ENCODE measurements around the gene PTGIS. TPM values are rescaled to one million over a fixed set of nuclear protein-coding genes. Genes with fewer than 3 reads are reported as not detected.

PTGIS gene
- total RNA-seq, 2 experiments from 2014 or later: 0.04 to 0.08 TPM

DNA sequence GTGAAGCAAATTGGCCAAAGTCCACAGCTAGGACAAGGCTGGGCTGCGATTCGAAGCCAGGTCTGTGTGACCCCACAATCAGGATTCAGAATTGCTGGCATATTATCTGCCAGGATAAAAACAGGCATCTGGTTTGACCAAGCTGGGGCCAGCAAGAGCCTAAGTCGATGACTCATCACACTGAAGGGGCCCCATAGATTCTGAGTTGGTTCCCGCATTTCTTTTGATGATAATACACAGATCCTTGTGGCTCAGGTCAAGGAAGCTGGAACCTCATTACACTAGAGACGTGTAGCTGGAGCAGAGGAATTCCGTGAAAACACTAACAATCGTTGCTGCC lies 92.0 kb downstream of the PTGIS start:
- no peaks in the 10 kb centered on the region for H3K9me3 Mint-ChIP-seq
- H3K36me3 Mint-ChIP-seq: no peaks in the 10 kb centered on the region
- no peak for DNase-seq
- H3K27ac Mint-ChIP-seq: no peak overlapping the region
- H3K27me3 Mint-ChIP-seq: peaks cover 37% of the 10 kb centered on the region
- no peaks in the 10 kb centered on the region for H3K4me1 Mint-ChIP-seq
- no peak overlapping the region for H3K4me3 Mint-ChIP-seq

DNA sequence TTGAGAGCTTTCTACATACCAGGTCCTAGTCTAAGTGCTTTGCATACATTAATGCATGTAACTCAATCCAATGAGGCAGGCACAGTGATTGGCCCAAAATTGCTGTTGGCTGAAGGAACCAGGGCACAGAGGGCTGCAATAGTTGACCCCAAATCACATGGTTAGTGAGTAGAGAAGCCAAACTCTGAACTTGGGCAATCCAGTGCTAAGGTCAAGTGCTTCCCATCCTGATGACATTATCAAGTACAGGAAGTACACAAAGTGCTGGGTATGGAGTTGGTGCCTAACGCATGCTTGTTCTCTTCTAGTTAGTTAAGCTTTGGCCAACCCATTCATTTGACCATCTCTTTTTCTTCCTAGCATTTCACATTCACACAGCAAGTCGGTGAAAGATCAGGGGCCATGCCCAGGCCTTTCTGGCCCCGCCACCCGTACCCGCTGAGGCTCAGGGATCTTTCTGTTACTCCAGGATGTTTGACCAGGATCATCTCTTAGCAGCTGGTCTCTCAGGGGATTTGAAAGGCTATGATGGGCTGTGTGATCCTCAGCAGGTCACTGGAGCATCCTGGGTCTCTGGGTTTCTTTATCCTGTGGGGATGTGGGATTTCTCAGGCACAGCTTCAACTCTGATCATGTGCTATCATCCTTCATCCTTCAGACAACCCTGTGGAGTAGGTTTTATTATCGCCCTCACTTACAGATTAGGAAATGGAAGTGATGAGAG lies 92.5 kb downstream of the PTGIS start:
- Mint-ChIP-seq H3K4me3 (no peak overlapping the region), H3K4me1 (no peaks in the 10 kb centered on the region), H3K9me3 (no peaks in the 10 kb centered on the region), H3K27ac (no peak overlapping the region), H3K27me3 (peaks cover 35% of the 10 kb centered on the region), H3K36me3 (no peaks in the 10 kb centered on the region)
- DNase-seq: no peak

DNA sequence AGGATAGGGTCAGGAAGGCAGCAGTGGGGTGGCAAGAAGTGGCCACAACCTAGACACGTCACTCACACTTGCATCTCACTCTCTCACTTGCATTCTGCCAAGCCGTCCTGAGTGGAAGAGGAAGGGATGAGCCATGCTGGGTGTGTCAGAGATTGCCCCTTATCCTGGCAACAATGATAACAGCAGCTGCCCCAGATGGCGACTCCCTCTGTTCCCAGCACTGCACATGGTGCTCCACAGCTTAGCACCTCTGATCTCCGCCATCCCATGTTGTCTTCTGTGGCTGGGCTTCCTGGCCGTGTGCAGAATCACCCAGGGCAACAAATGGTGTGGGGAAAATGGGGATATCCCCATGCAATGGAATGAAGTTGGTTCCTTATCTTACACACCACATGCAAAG lies 96.5 kb downstream of the PTGIS start:
- H3K27me3 Mint-ChIP-seq: peaks cover 41% of the 10 kb centered on the region
- no peaks in the 10 kb centered on the region for H3K36me3 Mint-ChIP-seq
- H3K4me1 Mint-ChIP-seq: no peaks in the 10 kb centered on the region
- no peak overlapping the region for H3K27ac Mint-ChIP-seq
- no peak overlapping the region for H3K4me3 Mint-ChIP-seq
- no peaks in the 10 kb centered on the region for H3K9me3 Mint-ChIP-seq
- no peak for DNase-seq

DNA sequence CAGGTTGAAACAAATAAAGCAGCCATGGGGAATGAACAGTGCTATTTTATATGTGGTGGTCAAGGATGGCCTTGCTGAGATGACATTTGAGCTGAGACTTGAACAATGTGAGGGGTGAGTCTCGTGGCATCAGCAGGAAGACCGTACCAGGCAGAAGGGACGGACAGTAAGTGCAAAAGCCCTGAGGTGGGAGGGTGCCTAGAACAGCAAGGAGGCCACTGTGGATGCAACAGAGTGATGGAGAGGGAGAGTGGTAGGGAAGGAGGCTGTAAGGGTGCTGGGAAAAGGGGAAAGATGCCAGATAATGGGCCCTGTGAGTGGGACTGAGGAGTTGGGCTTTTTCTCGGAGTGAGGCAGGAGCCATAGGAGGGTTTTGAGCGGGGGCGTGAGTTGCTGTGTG lies 97.0 kb downstream of the PTGIS start:
- H3K36me3 Mint-ChIP-seq: no peaks in the 10 kb centered on the region
- H3K4me1 Mint-ChIP-seq: no peaks in the 10 kb centered on the region

DNA sequence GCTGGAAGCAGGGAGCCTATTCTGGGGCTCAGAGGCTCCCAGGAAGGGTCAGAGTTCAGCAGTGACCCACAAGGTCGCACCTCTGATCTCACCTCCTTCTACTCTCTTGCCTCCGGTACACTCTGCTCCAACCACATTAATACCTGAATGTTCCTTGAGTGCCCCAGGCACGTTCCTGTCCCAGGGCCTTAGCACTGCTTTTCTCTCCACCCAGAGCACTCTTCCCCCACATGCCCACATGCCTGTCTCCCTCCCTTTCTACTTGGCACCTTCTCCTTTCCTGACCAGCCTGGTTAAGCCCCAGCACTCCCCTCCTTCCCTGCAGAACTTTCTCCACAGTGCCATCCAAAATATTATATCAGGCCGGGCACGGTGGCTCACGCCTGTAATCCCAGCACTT lies 98.9 kb downstream of the PTGIS start:
- Mint-ChIP-seq H3K36me3 (no peaks in the 10 kb centered on the region), H3K27ac (no peak overlapping the region)

More for the DNA sequence above, 97.0 kb downstream of the PTGIS start:
- DNase-seq: no peak
- Mint-ChIP-seq H3K4me3 (no peak overlapping the region), H3K27me3 (peaks cover 41% of the 10 kb centered on the region), H3K27ac (no peak overlapping the region), H3K9me3 (no peaks in the 10 kb centered on the region)

DNA sequence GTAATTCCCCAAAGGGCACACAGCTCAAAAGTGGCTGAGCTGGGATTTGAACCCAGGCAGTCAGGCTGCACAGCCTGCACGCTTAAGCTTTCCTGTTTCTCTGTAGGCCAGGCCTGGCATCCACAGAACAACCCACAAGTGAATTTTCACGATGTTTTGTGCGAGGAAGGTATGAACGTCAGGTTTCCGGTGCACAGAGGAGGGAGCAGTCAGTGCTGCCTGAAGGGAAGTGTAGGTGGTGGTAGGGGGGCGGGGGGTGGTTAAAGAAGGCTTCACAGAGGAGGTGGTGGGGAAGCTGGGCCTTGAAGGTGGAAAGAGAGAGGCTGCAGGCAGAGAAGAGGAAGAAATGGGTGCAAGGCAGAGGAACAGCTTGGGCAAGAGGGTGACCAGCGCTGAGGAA lies 99.5 kb downstream of the PTGIS start:
- no peak overlapping the region for H3K4me3 Mint-ChIP-seq
- no peaks in the 10 kb centered on the region for H3K4me1 Mint-ChIP-seq
- DNase-seq: no peak
- H3K27me3 Mint-ChIP-seq: peaks cover 32% of the 10 kb centered on the region
- H3K27ac Mint-ChIP-seq: no peak overlapping the region
- no peaks in the 10 kb centered on the region for H3K9me3 Mint-ChIP-seq
- H3K36me3 Mint-ChIP-seq: no peaks in the 10 kb centered on the region

More for the DNA sequence above, 98.9 kb downstream of the PTGIS start:
- no peaks in the 10 kb centered on the region for H3K4me1 Mint-ChIP-seq
- DNase-seq: no peak
- peaks cover 32% of the 10 kb centered on the region for H3K27me3 Mint-ChIP-seq
- no peak overlapping the region for H3K4me3 Mint-ChIP-seq
- no peaks in the 10 kb centered on the region for H3K9me3 Mint-ChIP-seq

DNA sequence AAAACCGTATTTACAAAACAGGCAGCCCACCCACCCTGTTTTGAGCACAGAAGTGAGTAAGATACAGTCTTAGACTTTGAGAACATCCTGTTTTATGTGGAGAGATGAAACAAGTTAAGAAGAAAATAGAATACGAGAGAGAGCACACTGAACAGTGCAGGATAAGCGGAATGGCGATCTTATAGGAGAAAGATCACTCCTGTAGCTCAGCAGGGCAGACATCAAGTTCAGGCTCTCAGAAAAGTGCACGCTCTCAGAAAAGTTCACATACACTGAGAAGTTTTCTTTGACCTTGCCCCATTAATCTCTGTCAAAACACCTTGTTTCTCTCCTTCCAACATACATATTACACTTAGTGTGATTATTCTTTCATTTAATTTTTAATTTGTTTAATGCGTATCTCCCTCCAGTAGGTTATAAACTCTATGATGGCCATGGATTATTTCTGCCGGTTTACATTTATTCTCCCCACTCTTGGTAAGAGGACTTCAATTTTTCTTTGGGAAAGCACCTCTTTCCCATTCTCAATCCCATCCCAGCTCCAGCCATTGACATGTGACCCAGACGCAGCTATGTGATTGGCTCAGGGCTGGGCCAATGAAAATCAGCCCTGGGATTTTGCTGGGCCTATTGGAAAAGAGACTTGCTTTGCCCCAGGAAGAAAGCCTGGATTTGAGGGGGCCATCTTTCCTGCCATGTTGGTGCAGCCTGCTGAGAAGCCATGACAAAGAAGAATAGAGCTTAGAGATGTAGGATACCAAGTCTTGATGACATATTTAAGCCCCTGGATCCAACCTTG lies 101.6 kb downstream of the PTGIS start:
- Mint-ChIP-seq H3K4me1 (no peaks in the 10 kb centered on the region), H3K36me3 (no peaks in the 10 kb centered on the region), H3K4me3 (no peak overlapping the region), H3K9me3 (no peaks in the 10 kb centered on the region), H3K27ac (no peak overlapping the region), H3K27me3 (peaks cover 29% of the 10 kb centered on the region)
- no peak for DNase-seq

DNA sequence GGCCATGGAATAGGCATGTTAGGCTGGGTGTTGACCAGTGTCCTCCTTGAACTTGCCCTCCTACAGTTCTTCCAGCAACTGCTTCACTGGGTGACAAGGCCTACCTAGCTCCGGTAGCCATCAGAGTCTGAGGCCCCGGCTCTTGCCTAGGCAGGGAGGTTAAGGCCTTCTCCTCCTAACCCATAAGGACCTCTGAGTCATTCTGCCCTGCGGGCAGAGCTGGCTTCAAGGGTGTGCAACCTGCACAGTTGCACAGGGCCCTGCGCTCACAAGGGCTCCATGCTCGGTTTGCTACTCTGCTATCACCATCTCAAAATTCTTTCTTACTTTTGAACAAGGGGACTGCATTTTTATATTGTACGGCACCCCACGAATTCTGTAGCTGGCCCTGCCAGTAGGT lies 103.4 kb downstream of the PTGIS start:
- Mint-ChIP-seq H3K27ac (no peak overlapping the region), H3K4me3 (no peak overlapping the region), H3K4me1 (no peaks in the 10 kb centered on the region), H3K27me3 (peaks cover 19% of the 10 kb centered on the region), H3K36me3 (no peaks in the 10 kb centered on the region), H3K9me3 (no peaks in the 10 kb centered on the region)
- DNase-seq: no peak

DNA sequence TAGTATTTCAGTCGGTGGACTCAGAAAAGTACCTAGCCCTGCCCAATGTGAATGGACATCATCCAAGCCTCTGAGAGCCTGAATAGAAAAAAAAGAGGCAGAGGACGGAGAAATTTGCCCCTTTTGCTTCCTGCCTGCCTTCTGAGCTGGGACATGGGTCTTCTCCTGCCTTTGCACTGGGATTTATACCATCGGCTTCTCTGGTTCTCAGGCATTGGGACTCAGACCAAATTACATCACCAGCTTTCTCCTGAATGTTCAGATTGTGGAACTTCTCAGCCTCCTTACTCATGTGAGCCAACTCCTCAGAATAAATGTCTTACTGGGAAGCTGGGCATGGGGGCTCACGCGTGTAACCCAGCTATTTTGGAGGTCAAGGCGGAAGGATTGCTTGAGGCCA lies 105.3 kb downstream of the PTGIS start:
- no peak overlapping the region for H3K27ac Mint-ChIP-seq
- H3K27me3 Mint-ChIP-seq: peaks cover 12% of the 10 kb centered on the region
- no peak for DNase-seq
- no peaks in the 10 kb centered on the region for H3K9me3 Mint-ChIP-seq
- no peaks in the 10 kb centered on the region for H3K4me1 Mint-ChIP-seq
- no peak overlapping the region for H3K4me3 Mint-ChIP-seq
- no peaks in the 10 kb centered on the region for H3K36me3 Mint-ChIP-seq

DNA sequence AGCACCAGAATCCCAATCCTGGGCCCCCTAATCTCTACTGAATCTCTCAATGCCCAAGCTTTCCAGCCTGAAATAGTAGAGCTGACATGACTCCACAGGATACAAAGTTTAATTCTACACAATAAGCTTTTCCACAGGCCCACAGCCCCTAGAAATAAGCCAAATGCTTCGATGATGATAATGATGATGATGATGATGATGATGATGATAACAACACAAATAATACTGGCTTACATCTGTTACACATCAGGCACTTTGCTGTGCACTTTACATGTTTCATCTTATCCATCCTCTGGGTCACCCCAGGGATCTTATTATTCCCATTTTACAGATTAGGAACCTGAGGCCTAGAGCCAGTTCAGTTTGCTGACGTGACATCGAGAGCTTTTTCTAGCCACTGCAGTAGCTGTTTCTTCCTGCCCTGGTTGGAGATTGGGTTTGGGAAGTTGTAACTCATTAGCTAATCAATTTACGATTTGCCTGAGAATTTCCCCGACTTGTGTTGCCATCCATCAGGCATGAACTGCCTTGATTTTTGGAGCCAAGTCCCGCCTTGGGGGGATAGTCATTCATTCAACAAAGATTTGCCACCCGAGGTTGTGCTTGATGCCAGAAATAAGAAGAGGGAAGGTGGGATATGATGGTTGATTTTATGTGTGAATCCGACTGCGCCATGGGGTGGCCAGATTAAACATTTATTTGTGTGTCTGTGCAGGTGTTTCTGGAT lies 105.9 kb downstream of the PTGIS start:
- no peak overlapping the region for H3K4me3 Mint-ChIP-seq
- no peaks in the 10 kb centered on the region for H3K36me3 Mint-ChIP-seq
- no peak overlapping the region for H3K27ac Mint-ChIP-seq
- DNase-seq: no peak
- H3K9me3 Mint-ChIP-seq: no peaks in the 10 kb centered on the region
- H3K4me1 Mint-ChIP-seq: no peaks in the 10 kb centered on the region
- peaks cover 10% of the 10 kb centered on the region for H3K27me3 Mint-ChIP-seq

DNA sequence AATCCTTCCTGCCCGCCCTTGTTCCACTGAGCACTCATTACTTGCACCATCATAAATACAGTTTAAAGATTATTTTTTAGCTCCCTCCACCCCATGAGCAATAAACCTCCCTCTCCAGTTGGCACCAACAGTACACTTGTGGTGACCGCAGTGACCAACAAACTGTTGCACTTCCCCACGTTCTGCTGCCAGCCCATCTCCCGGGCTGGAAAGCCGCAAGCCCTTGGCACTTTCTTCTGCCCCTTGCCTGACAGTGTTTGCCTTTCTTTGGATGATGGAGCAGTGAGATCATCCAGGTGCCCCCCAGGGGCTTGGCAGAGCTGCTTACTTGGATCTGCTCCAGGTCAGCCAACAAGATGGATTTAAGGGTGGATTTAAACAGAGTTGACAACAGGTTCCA lies 107.0 kb downstream of the PTGIS start:
- H3K27ac Mint-ChIP-seq: no peak overlapping the region
- H3K27me3 Mint-ChIP-seq: peaks cover 10% of the 10 kb centered on the region
- H3K36me3 Mint-ChIP-seq: no peaks in the 10 kb centered on the region
- no peaks in the 10 kb centered on the region for H3K4me1 Mint-ChIP-seq
- H3K4me3 Mint-ChIP-seq: no peak overlapping the region
- no peaks in the 10 kb centered on the region for H3K9me3 Mint-ChIP-seq
- DNase-seq: no peak

DNA sequence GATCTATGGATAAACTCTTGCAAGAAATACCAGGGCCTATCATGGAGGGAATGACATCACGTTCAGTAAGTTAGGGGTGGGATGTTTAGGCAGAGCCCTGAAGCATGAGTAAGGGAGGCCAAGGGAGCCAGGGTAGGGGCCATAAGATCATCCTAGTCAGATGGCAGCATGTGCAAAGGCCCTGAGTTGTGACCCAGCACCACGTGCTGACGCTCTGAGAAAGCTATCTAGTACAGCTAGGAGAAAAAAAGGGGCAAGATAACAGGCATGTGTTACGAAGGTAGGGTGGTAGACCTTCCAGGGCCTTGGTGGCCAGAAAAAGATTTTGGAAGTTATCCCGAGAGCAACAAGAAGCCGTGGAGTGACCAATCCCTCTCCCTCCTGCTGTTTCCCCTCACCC lies 107.8 kb downstream of the PTGIS start:
- no peak for DNase-seq
- no peaks in the 10 kb centered on the region for H3K9me3 Mint-ChIP-seq
- H3K27me3 Mint-ChIP-seq: peaks cover 10% of the 10 kb centered on the region
- H3K36me3 Mint-ChIP-seq: no peaks in the 10 kb centered on the region
- H3K4me1 Mint-ChIP-seq: no peaks in the 10 kb centered on the region
- H3K27ac Mint-ChIP-seq: no peak overlapping the region
- H3K4me3 Mint-ChIP-seq: no peak overlapping the region

DNA sequence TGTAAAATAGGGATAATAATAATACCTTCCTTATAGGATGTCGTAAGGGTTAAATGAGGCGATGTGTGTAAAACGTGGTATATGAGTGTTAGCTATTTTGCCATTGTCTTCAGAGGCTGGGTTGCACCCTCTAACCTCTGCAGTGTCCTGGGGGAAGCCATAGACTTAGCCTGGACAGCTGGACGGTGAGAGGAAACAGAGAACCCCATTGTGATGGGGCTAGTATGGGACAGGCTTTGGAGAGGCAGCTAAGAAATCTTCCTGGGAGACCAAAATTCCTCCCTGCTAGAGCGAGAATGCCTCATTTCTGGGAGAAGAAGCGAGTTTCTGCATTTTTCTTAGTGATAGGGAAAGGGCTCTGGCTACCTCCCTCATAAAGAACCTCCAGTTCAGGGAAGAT lies 108.3 kb downstream of the PTGIS start:
- H3K9me3 Mint-ChIP-seq: no peaks in the 10 kb centered on the region
- no peaks in the 10 kb centered on the region for H3K4me1 Mint-ChIP-seq
- H3K36me3 Mint-ChIP-seq: no peaks in the 10 kb centered on the region
- no peak overlapping the region for H3K4me3 Mint-ChIP-seq
- DNase-seq: no peak
- no peak overlapping the region for H3K27ac Mint-ChIP-seq
- peaks cover 14% of the 10 kb centered on the region for H3K27me3 Mint-ChIP-seq

DNA sequence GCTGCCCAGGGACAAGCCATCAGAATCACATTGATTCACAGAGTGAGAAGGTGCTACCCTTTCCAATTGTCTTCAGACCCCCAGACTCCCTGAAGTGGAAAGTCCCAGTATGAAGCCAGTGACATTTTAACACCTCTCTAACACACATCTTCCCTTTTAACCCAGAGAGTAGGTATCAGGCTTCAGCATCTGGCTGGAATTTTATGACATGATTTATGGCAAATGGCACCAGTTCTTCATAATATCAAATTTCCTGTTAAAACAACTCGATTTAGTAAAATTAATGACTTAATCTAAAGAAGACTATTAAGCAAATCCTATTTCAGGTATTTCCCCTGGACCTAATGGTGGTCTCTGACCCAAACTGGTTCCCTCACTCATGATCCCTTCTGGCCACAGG lies 110.5 kb downstream of the PTGIS start:
- Mint-ChIP-seq H3K9me3 (no peaks in the 10 kb centered on the region), H3K4me1 (no peaks in the 10 kb centered on the region), H3K4me3 (no peak overlapping the region), H3K27ac (no peak overlapping the region), H3K27me3 (peaks cover 16% of the 10 kb centered on the region), H3K36me3 (no peaks in the 10 kb centered on the region)
- no peak for DNase-seq

DNA sequence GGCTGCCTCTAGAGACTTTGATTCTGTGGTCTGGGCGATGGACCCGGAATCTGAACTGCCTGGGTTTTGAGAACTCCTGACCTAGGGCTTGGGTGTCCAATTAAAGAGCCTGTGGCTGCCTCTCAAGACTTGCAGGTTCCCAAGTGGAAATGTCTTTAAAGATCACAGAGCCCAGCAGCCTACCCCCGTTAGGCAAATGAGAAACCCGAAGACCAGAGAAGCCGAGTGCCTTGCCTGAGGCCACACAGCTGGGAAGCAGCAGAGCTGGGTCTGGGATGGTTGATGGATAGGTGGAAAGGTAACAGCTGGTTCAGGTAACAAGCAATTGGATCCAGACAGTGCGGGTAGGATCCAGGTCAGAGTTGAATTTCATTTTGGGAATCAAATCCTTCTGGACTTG lies 111.3 kb downstream of the PTGIS start:
- H3K4me3 Mint-ChIP-seq: no peak overlapping the region
- no peaks in the 10 kb centered on the region for H3K36me3 Mint-ChIP-seq
- no peak overlapping the region for H3K27ac Mint-ChIP-seq
- no peaks in the 10 kb centered on the region for H3K4me1 Mint-ChIP-seq
- no peaks in the 10 kb centered on the region for H3K9me3 Mint-ChIP-seq
- H3K27me3 Mint-ChIP-seq: peaks cover 22% of the 10 kb centered on the region
- no peak for DNase-seq

Data from activated naive CD8-positive, alpha-beta T cell treated with anti-CD3 and anti-CD28 coated beads for 36 hours (primary cell).